C4-2B (cell line): Measurements from ENCODE around the gene PIK3R6.

Experiments
- H3K27ac ChIP-seq: fragments of 450-650 bp; 2 replicates; pipeline ENCODE4 v1.5.1; 2017
- CTCF ChIP-seq: fragments of 450-650 bp; conservative IDR thresholded peaks from 2 replicates; pipeline ENCODE4 v1.5.1; 2017; ENCODE audit warnings: mild to moderate bottlenecking
- ZFX ChIP-seq: fragments of 450-650 bp; IDR thresholded peaks from 2 replicates; pipeline ENCODE4 v1.6.1; 2017

PIK3R6 gene

GRCh38 chr17:8776248-8776647 is 91.2 kb downstream of the PIK3R6 start:
- H3K27ac ChIP-seq, result no peak overlapping the region
- TF ChIP-seq ZFX (no peak), CTCF (no peak)

DNA sequence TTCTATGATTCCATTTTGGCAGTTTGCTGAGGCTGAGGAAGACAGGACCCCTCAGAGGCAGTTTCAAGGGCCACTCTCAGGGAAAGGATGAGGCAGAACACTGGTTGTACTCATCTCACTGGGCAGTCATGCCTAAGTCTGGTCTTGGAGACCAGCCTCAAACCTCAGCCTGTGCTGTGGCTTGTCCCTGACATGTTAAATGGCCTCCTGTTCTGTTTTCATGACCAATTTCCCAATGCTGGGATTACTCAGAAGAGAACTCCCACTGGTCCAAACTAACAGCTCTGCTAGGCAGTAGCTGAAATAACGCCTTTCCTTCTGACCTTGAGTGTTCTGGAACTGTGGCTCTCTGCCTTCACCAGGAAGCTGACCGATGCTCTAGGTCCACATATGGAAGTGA is 100.7 kb downstream of the PIK3R6 start:
- TF ChIP-seq ZFX, result no peak
- no peak for TF ChIP-seq CTCF
- H3K27ac ChIP-seq, result no peak overlapping the region

GRCh38 chr17:8762012-8762411 is 105.5 kb downstream of the PIK3R6 start:
- TF ChIP-seq CTCF (no peak), ZFX (no peak)

GRCh38 chr17:8758137-8758596 is 109.3 kb downstream of the PIK3R6 start, which contains the start of gene SPDYE4:
SPDYE4 (minus strand) TSS chr17:8758546; CDS start chr17:8758382, 164 bp downstream.
- TF ChIP-seq ZFX (no peak), CTCF (no peak)

More at GRCh38 chr17:8762012-8762411, 105.5 kb downstream of the PIK3R6 start:
- no peak overlapping the region for H3K27ac ChIP-seq

DNA sequence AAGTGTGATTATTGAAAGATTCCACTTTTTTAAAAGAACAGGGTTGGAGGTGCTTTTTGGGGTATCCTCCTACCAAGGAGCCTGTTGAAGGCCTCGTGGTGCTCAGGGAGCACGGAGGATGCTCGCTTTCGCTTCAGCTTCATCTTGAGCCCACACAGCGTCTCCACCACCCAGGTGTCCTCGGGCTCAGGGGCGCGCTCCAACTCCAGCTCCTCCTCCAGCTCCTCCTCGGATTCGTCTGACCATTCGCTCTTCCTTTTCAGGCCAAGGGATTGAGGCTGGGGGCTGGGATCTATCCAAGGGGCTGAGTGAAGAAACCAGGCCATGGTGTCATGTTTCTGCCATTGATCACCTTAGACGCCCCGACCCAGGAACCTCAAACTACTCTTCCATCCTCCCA is 110.3 kb downstream of the PIK3R6 start:
- no peak overlapping the region for H3K27ac ChIP-seq
- no peak for TF ChIP-seq CTCF
- no peak for TF ChIP-seq ZFX

More at GRCh38 chr17:8758137-8758596, 109.3 kb downstream of the PIK3R6 start, which contains the start of gene SPDYE4:
- no peak within 1 kb of the TSS for H3K27ac ChIP-seq

DNA sequence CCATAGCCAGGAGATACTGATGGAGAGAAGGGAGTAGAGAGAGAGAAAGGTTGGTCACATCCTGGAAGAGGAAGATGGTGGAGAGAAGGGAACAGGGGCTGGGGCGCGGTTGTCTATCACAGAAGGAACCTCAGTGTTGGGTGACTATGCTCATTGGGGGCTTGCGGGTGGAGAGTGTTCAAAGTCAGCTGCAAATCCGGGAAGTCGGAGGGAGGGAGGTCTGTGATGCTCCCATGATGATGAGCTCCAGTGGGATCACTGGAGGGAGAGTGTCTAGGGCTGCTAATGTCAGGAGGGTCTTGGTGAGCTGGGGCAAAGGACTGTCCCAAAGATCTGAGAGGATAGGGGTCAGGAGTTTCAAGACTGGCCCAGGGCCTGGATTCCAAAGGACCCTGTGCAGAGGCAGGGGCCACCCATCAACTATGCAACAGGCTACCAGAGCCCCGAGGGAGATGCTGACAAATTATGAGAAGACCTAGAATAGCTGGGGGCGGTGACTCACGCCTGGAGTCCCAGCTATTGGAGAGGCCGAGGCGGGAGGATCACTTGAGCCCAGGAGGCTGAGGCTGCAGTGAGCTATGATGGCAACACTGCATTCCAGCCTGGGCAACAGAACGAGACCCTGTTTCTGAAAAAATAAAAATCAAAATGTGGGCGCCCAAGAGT is 111.8 kb downstream of the PIK3R6 start:
- H3K27ac ChIP-seq, result no peak overlapping the region
- TF ChIP-seq CTCF (no peak), ZFX (no peak)

GRCh38 chr17:8754890-8755289 is 112.6 kb downstream of the PIK3R6 start:
- TF ChIP-seq ZFX, result no peak
- no peak for TF ChIP-seq CTCF
- H3K27ac ChIP-seq, result no peak overlapping the region
